Measurements from ENCODE around the gene JMJD7. TPM values are rescaled to one million over a fixed set of nuclear protein-coding genes. Genes with fewer than 3 reads are reported as not detected.

JMJD7 gene
- total RNA-seq, 1 experiment from 2014 or later, result 10.9 TPM

DNA sequence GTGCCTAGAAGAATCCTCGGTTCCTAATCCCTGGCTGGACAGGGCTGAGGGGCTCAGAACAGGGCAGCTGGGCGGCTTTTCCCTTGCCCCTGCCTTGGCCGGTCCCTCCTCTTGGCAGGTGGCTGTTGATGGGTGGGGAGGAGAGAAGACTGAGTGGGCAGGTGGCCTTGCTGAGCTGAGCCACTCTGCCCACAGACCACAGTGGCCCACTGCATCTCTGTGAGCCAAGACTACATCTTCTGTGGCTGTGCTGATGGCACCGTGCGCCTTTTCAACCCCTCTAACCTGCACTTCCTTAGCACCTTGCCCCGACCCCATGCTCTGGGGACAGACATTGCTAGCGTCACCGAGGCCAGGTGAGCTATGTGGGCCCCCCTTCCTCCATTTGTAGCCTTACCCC is 14.5 kb upstream of the JMJD7 start:
- H3K27me3 ChIP-seq (replicated peaks; ENCODE audit: control insufficient read depth, insufficient read depth, low read length), result no peaks in the 10 kb centered on the region
- ChIA-PET POLR2A (no interaction called here), CTCF (interaction anchor here (2.0 kb wide), 1 partner anchor 39 kb away, joined by 8 read pairs; the partner anchor contains the start of gene MAPKBP1)
- intact Hi-C loops (cut with micrococcal nuclease; ENCODE audit: unreplicated experiment), result loop anchor here (5.0 kb wide), 1 partner anchor 346 kb away; no protein-coding TSS in a partner anchor
- Mint-ChIP-seq H3K27me3 (ENCODE audit: insufficient read depth, unreplicated experiment) (no peaks in the 10 kb centered on the region), H3K4me3 (ENCODE audit: unreplicated experiment) (no peak overlapping the region), H3K36me3 (ENCODE audit: insufficient read depth, unreplicated experiment) (peaks cover 13% of the 10 kb centered on the region), H3K9me3 (ENCODE audit: unreplicated experiment) (no peaks in the 10 kb centered on the region), H3K4me1 (ENCODE audit: low read depth, unreplicated experiment) (no peaks in the 10 kb centered on the region), H3K27ac (ENCODE audit: unreplicated experiment) (no peak overlapping the region)
- no peaks in the 10 kb centered on the region for H3K4me1 ChIP-seq
- H3K4me3 ChIP-seq (ENCODE audit: low read depth, low read length), result no peak overlapping the region
- H3K9me3 ChIP-seq, result no peaks in the 10 kb centered on the region
- TF ChIP-seq, protein P1, sequence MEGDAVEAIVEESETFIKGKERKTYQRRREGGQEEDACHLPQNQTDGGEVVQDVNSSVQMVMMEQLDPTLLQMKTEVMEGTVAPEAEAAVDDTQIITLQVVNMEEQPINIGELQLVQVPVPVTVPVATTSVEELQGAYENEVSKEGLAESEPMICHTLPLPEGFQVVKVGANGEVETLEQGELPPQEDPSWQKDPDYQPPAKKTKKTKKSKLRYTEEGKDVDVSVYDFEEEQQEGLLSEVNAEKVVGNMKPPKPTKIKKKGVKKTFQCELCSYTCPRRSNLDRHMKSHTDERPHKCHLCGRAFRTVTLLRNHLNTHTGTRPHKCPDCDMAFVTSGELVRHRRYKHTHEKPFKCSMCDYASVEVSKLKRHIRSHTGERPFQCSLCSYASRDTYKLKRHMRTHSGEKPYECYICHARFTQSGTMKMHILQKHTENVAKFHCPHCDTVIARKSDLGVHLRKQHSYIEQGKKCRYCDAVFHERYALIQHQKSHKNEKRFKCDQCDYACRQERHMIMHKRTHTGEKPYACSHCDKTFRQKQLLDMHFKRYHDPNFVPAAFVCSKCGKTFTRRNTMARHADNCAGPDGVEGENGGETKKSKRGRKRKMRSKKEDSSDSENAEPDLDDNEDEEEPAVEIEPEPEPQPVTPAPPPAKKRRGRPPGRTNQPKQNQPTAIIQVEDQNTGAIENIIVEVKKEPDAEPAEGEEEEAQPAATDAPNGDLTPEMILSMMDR (IDR thresholded peaks at IDR 0.05; ENCODE audit: insufficient read depth in 1 of 2, low read depth in 1 of 2, low read length in 1 of 2, severe bottlenecking in 1 of 2, unreplicated experiment in 1 of 2), result no peak
- DNase-seq, result no peak
- peaks cover 2% of the 10 kb centered on the region; the same call in 1 of the 2 replicates for H3K36me3 ChIP-seq (ENCODE audit: control insufficient read depth, insufficient read depth, low read length)
- BruUV-seq (replicated peaks), result no TSS peak

DNA sequence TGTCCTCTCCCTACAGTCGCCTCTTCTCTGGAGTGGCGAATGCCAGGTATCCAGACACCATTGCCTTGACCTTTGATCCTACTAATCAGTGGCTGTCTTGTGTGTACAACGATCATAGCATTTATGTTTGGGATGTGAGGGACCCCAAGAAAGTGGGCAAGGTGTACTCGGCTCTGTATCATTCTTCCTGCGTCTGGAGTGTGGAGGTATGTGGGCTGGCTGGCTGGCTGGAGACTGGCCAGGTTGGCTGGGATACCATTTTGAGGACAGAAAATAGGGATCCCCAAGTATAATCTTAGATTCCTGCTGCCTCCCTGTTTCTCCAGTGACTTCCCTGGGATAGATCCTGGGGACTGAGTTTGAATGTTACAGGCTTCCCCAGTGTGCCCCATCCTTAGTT is 13.4 kb upstream of the JMJD7 start:
- H3K4me1 Mint-ChIP-seq (ENCODE audit: low read depth, unreplicated experiment), result no peaks in the 10 kb centered on the region

DNA sequence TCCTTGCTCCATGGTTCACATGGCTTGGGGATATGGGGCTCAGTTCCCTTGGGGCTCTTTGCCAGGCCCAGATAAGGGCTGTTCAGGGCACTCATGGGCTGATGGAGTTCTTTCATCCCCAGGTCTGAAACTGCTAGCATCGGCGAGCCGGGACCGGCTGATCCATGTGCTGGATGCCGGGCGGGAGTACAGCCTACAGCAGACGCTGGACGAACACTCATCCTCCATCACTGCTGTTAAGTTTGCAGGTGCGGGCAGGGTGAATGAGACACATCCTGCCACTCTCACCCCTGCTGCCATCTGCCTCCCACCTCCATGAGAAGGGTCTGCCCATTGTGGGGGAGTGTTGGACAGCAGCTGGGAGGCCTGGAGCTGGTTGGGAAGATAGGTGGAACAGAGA is 11.1 kb upstream of the JMJD7 start:
- no peaks in the 10 kb centered on the region for H3K27me3 ChIP-seq (replicated peaks; ENCODE audit: control insufficient read depth, insufficient read depth, low read length)
- TF ChIP-seq, protein P1 (IDR thresholded peaks at IDR 0.05; ENCODE audit: insufficient read depth in 1 of 2, low read depth in 1 of 2, low read length in 1 of 2, severe bottlenecking in 1 of 2, unreplicated experiment in 1 of 2), result no peak
- intact Hi-C loops (cut with micrococcal nuclease; ENCODE audit: unreplicated experiment), result no loop called here
- CTCF ChIA-PET, result no interaction called here
- peaks cover 21% of the 10 kb centered on the region for H3K36me3 Mint-ChIP-seq (ENCODE audit: insufficient read depth, unreplicated experiment)
- POLR2A ChIA-PET, result no interaction called here
- BruUV-seq (replicated peaks), result no TSS peak
- H3K4me1 Mint-ChIP-seq (ENCODE audit: low read depth, unreplicated experiment), result no peaks in the 10 kb centered on the region
- peaks cover 2% of the 10 kb centered on the region for H3K36me3 ChIP-seq (ENCODE audit: control insufficient read depth, insufficient read depth, low read length)
- no peak for DNase-seq
- H3K4me3 ChIP-seq (ENCODE audit: low read depth, low read length), result no peak overlapping the region
- no peaks in the 10 kb centered on the region for H3K9me3 Mint-ChIP-seq (ENCODE audit: unreplicated experiment)
- no peak overlapping the region for H3K4me3 Mint-ChIP-seq (ENCODE audit: unreplicated experiment)
- H3K27ac Mint-ChIP-seq (ENCODE audit: unreplicated experiment), result no peak overlapping the region
- no peaks in the 10 kb centered on the region for H3K4me1 ChIP-seq
- H3K27me3 Mint-ChIP-seq (ENCODE audit: insufficient read depth, unreplicated experiment), result no peaks in the 10 kb centered on the region
- no peaks in the 10 kb centered on the region for H3K9me3 ChIP-seq

More for the DNA sequence above, 13.4 kb upstream of the JMJD7 start:
- no peaks in the 10 kb centered on the region for H3K9me3 Mint-ChIP-seq (ENCODE audit: unreplicated experiment)
- no peaks in the 10 kb centered on the region for H3K27me3 ChIP-seq (replicated peaks; ENCODE audit: control insufficient read depth, insufficient read depth, low read length)
- intact Hi-C loops (cut with micrococcal nuclease; ENCODE audit: unreplicated experiment), result loop anchor here (5.0 kb wide), 1 partner anchor 347 kb away; no protein-coding TSS in a partner anchor
- ChIA-PET POLR2A (no interaction called here), CTCF (interaction anchor here (2.0 kb wide), 1 partner anchor 40 kb away, joined by 8 read pairs; the partner anchor contains the start of gene MAPKBP1)
- peaks cover 14% of the 10 kb centered on the region for H3K36me3 Mint-ChIP-seq (ENCODE audit: insufficient read depth, unreplicated experiment)
- no peak overlapping the region for H3K27ac Mint-ChIP-seq (ENCODE audit: unreplicated experiment)
- H3K9me3 ChIP-seq, result no peaks in the 10 kb centered on the region
- BruUV-seq (replicated peaks), result no TSS peak
- H3K36me3 ChIP-seq (ENCODE audit: control insufficient read depth, insufficient read depth, low read length), result peaks cover 2% of the 10 kb centered on the region; the same call in 1 of the 2 replicates
- TF ChIP-seq, protein P1 (IDR thresholded peaks at IDR 0.05; ENCODE audit: insufficient read depth in 1 of 2, low read depth in 1 of 2, low read length in 1 of 2, severe bottlenecking in 1 of 2, unreplicated experiment in 1 of 2), result no peak
- no peak overlapping the region for H3K4me3 ChIP-seq (ENCODE audit: low read depth, low read length)
- no peaks in the 10 kb centered on the region for H3K27me3 Mint-ChIP-seq (ENCODE audit: insufficient read depth, unreplicated experiment)
- DNase-seq, result no peak
- no peaks in the 10 kb centered on the region for H3K4me1 ChIP-seq
- no peak overlapping the region for H3K4me3 Mint-ChIP-seq (ENCODE audit: unreplicated experiment)
